Activated CD8-positive, alpha-beta memory T cell treated with anti-CD3 and anti-CD28 coated beads for 36 hours (primary cell): Measurements from ENCODE around the gene RRAGC. TPM values are rescaled to one million over a fixed set of nuclear protein-coding genes. Genes with fewer than 3 reads are reported as not detected.

Source experiments
- CTCF ChIA-PET: fragments of 350-600 bp; sonication (Branson Sonifier 250); formaldehyde crosslinking; loops from one replicate; lab custom pipeline; 2021; ENCODE audit warnings: antibody characterized with exemption; lab: Charles Lee
- POLR2A ChIA-PET: fragments of 350-600 bp; sonication (Branson Sonifier 250); formaldehyde crosslinking; loops from one replicate; lab custom pipeline; 2021; ENCODE audit warnings: antibody characterized with exemption; lab: Charles Lee
- total RNA-seq, 2 experiments: library from RNA; stranded (reverse); gene quantifications; one replicate each; pipeline ENCODE4 v1.2.3, GENCODE V29; 2021

RRAGC gene
- total RNA-seq, 2 experiments from 2014 or later: 14.6 to 15.3 TPM

DNA sequence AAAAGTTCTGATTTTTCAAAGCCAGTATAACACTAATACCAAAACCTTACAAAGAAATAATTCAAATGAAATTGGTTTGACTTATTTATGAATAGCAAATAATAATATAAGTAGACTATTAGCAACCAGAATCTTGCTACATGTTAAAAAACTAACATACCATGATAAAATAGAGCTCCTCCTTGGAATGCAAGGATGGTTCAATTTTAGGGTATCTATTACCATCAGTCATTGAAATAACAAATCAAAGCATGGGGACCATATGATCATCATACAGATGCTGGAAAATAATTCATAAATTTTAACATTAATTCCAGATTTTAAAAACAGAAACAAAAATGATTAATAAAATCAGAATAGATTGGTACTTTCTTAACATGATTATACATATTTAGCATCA is 66.3 kb downstream of the RRAGC start:
- CTCF ChIA-PET: no interaction called here
- POLR2A ChIA-PET: no interaction called here

DNA sequence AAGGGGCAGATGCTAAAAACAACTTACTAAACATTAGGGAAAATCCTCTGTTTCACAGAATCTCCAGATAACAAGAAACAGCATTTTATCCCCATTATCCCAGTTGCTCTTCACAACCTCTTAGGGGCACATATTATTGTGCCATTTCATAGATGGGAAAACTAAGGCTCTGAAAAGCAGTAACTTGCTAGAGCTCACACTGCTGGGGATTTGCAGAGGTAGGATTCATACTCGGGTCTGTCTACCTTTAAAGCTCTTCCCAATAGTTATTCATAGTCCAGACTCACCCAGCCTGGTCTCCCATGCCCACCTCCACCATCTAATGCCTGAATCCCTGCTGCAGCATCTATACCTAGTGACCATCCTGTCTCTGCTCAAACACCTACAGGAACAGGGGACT is 67.7 kb downstream of the RRAGC start:
- ChIA-PET CTCF (no interaction called here), POLR2A (no interaction called here)

- ChIA-PET POLR2A (no interaction called here), CTCF (no interaction called here)
Observed at GRCh38 chr1:38791164-38791515, 68.4 kb downstream of the RRAGC start.

GRCh38 chr1:38790422-38791163 is 69.0 kb downstream of the RRAGC start:
- CTCF ChIA-PET: no interaction called here

DNA sequence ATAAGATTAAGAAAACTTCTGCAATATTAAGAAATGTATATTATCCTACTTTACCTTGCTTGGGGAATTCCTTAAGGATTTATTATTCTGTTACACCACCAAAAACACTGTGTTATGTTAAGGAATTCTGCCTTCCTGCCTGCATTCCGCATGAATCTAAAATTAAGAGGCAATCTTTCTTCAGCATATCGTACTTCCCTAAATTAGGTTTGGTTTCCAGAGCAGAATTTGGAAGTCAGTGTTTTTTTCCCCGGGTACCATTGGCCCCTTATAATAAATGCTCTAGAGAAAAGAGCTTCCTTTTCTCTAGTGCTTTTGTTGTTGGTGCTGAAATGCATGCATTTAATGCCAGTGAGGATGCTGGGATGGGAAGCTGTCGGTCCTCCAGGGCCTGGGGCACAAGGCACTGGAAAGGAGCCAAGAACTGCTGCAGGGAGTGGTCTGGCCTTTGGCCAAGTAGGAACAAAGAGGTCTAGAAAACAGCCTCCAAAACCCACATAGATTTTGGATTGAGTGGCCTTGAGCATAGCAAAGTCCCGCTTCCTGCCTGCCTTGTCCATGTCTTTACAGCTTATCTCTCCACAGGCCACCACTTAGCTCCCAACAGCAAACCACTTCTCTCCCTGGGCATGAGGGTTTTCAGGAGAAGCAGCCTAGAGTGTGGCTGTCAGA is 69.9 kb downstream of the RRAGC start:
- CTCF ChIA-PET: no interaction called here

More at GRCh38 chr1:38790422-38791163, 69.0 kb downstream of the RRAGC start:
- POLR2A ChIA-PET: no interaction called here

GRCh38 chr1:38788341-38789336 is 70.9 kb downstream of the RRAGC start:
- CTCF ChIA-PET: no interaction called here
- POLR2A ChIA-PET: no interaction called here

More for the DNA sequence above, 69.9 kb downstream of the RRAGC start:
- POLR2A ChIA-PET: no interaction called here

Other genes starting within 250 kb of the RRAGC start
- 10 to 100 TPM; 66.4 to 71.9 TPM for gene MYCBP, start 13.6 kb upstream of the RRAGC start, total RNA-seq
- not detected for gene GJA9, start 21.8 kb upstream of the RRAGC start, total RNA-seq
- gene RHBDL2, start 82.1 kb upstream of the RRAGC start, total RNA-seq: not detected
- gene AKIRIN1, start 131.5 kb upstream of the RRAGC start, total RNA-seq: 10 to 100 TPM; 66.7 to 72.3 TPM
- gene NDUFS5, start 166.6 kb upstream of the RRAGC start, total RNA-seq: 100 to 1,000 TPM; 181 to 188 TPM